ENCODE results near the gene RPP25L. TPM values are rescaled to one million over a fixed set of nuclear protein-coding genes. Genes with fewer than 3 reads are reported as not detected.

RPP25L gene
- total RNA-seq, 1 experiment from 2014 or later: 17.2 TPM

DNA sequence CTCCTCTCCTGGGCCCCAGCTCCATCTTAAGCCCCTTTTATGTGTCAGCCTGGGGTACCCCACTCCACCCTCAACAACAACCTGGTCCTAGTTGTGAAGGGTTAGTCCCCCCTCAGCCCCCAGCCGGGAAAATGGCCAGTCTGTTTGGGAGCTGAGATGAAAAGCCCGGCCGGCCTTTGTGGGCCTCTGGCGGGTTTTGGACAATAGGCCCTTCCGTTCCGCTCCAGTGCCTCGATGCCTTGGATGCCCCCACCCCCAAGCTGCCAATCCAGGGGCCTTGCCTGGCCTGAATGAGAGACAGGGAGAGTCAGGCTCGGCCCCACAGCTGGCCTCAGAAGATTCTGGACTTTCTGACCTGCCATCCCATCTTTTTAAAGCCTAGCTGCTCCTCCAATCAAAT lies 31.5 kb downstream of the RPP25L start:
- Histone ChIP-seq H2BK12ac (ENCODE audit: insufficient read length, low read depth, low read length) (no peak overlapping the region), H3K14ac (ENCODE audit: insufficient read depth, low read length) (no peak overlapping the region), H3K23me2 (ENCODE audit: insufficient read length, low read depth, low read length, poor library complexity, severe bottlenecking) (peaks cover 7% of the 10 kb centered on the region), H2BK15ac (ENCODE audit: low read depth, low read length) (no peak overlapping the region), H2BK20ac (ENCODE audit: low read depth, low read length, poor library complexity, severe bottlenecking) (no peak overlapping the region), H3T11ph (ENCODE audit: low read length) (no peak overlapping the region), H3K4me2 (ENCODE audit: insufficient read depth, insufficient read length, low read length) (no peak overlapping the region), H3K79me1 (ENCODE audit: insufficient read depth, low read depth, low read length, poor library complexity, severe bottlenecking) (no peaks in the 10 kb centered on the region), H4K20me1 (ENCODE audit: control insufficient read depth, insufficient read depth, insufficient read length) (peaks cover 3% of the 10 kb centered on the region), H3K4me1 (ENCODE audit: insufficient read depth, low read length) (peaks cover 13% of the 10 kb centered on the region), H4K5ac (ENCODE audit: insufficient read length, low read depth, low read length) (no peak overlapping the region), H3K27ac (ENCODE audit: insufficient read length, low read depth, low read length) (no peak overlapping the region), H3K9ac (ENCODE audit: extremely low read depth, insufficient read length, low read length) (no peak overlapping the region), H3K18ac (ENCODE audit: insufficient read length, low read depth, low read length) (no peak overlapping the region), H2AFZ (ENCODE audit: low read length) (no peak overlapping the region), H4K8ac (replicated peaks; ENCODE audit: insufficient read length, low read depth, low read length) (no peak overlapping the region), H3K9me3 (ENCODE audit: control insufficient read depth, low read depth, low read length) (no peaks in the 10 kb centered on the region), H3K23ac (ENCODE audit: insufficient read length, low read depth, low read length) (no peak overlapping the region), H3K4ac (ENCODE audit: low read depth, low read length) (no peak overlapping the region), H2BK5ac (ENCODE audit: insufficient read length, low read length) (no peak overlapping the region), H2AK5ac (ENCODE audit: insufficient read length, low read length) (no peak overlapping the region), H3K79me2 (ENCODE audit: insufficient read depth, low read length) (no peaks in the 10 kb centered on the region), H3K27me3 (ENCODE audit: insufficient read depth, low read length) (peaks cover 33% of the 10 kb centered on the region), H4K91ac (ENCODE audit: insufficient read length, low read depth, low read length) (no peak overlapping the region), H2BK120ac (ENCODE audit: low read depth, low read length, poor library complexity, severe bottlenecking) (no peak overlapping the region), H3K56ac (ENCODE audit: insufficient read length, low read depth, low read length) (no peak overlapping the region)
- Mint-ChIP-seq H3K4me3 (no peak overlapping the region; a peak in 1 of 5 replicates), H3K36me3 (ENCODE audit: insufficient read depth in 1 of 3, low read depth in 3 of 3) (no peaks in the 10 kb centered on the region), H3K9me3 (peaks cover 0 to 5% of the 10 kb centered on the region in 2 experiments; a peak in 1 of 5 replicates), H3K4me1 (peaks cover 46 to 48% of the 10 kb centered on the region in 2 experiments), H3K27me3 (ENCODE audit: low read depth) (peaks cover 95% of the 10 kb centered on the region), H3K27ac (no peak overlapping the region; a peak in 1 of 7 replicates)
- TF ChIP-seq, protein P1, sequence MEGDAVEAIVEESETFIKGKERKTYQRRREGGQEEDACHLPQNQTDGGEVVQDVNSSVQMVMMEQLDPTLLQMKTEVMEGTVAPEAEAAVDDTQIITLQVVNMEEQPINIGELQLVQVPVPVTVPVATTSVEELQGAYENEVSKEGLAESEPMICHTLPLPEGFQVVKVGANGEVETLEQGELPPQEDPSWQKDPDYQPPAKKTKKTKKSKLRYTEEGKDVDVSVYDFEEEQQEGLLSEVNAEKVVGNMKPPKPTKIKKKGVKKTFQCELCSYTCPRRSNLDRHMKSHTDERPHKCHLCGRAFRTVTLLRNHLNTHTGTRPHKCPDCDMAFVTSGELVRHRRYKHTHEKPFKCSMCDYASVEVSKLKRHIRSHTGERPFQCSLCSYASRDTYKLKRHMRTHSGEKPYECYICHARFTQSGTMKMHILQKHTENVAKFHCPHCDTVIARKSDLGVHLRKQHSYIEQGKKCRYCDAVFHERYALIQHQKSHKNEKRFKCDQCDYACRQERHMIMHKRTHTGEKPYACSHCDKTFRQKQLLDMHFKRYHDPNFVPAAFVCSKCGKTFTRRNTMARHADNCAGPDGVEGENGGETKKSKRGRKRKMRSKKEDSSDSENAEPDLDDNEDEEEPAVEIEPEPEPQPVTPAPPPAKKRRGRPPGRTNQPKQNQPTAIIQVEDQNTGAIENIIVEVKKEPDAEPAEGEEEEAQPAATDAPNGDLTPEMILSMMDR (conservative IDR thresholded peaks at IDR 0.05): no peak
- WGBS (ENCODE audit: extremely low coverage, insufficient read length, low lambda C conversion rate): no CpG with 5 or more reads among the region's 8 CpGs
- DNase-seq: no peak
